SK-N-SH (cell line): ENCODE results near the gene TGFBI. TPM values are rescaled to one million over a fixed set of nuclear protein-coding genes. Genes with fewer than 3 reads are reported as not detected.

Source experiments
- CTCF ChIA-PET: fragments of 300-600, 350-600 bp; formaldehyde crosslinking; extraction: SDS; loops from one replicate; lab custom pipeline; 2021; lab: Yijun Ruan, JAX
- POLR2A ChIA-PET: fragments of 350-600 bp; sonication (Branson Sonifier 250); formaldehyde crosslinking; extraction: SDS; loops from one replicate; lab custom pipeline; 2020; ENCODE audit warnings: antibody characterized with exemption, inconsistent platforms; lab: Yijun Ruan, JAX
- DNase-seq: peaks from one replicate; pipeline ENCODE4 v3.0.0; 2012
- H2AFZ ChIP-seq: fragments of 200-600 bp; sonication (generic); 2 replicates; pipeline ENCODE4 v1.8.1; 2016; ENCODE audit warnings: antibody characterized with exemption, mild to moderate bottlenecking, low read depth
- H3F3A ChIP-seq: fragments of 200-600 bp; sonication (generic); replicated peaks from 2 replicates; pipeline ENCODE3; 2016; ENCODE audit warnings: antibody characterized with exemption, mild to moderate bottlenecking; ENCODE audit not compliant: insufficient read depth
- H3K27ac ChIP-seq, 2 experiments: fragments of 200-500 bp in 1 of 2; fragments of 200-600 bp in 1 of 2; sonication (Bioruptor generic) in 1 of 2; sonication (generic), shearing (Covaris generic) in 1 of 2; 2 replicates each; pipeline versions ENCODE4 v1.5.1 to v1.6.1; 2014 to 2016; ENCODE audit warnings: low read depth in 2 of 2, inconsistent platforms in 1 of 2, low read length in 1 of 2, mild to moderate bottlenecking in 1 of 2, mixed read lengths in 1 of 2
- H3K27me3 ChIP-seq: fragments of 200-600 bp; sonication (generic), shearing (Covaris generic); 2 replicates; pipeline ENCODE4 v1.6.1; 2016; ENCODE audit warnings: mixed run types; ENCODE audit not compliant: insufficient read depth
- H3K36me3 ChIP-seq, 2 experiments: fragments of 200-500 bp in 1 of 2; fragments of 200-600 bp in 1 of 2; sonication (Bioruptor generic) in 1 of 2; sonication (generic) in 1 of 2; replicated peaks in 1 of 2; 2 replicates each; pipeline versions ENCODE3 to v1.5.1; 2014 to 2016; ENCODE audit warnings: low read length in 1 of 2, mild to moderate bottlenecking in 1 of 2; ENCODE audit not compliant: insufficient read depth in 2 of 2, control insufficient read depth in 1 of 2
- H3K4me1 ChIP-seq, 2 experiments: fragments of 200-500 bp in 1 of 2; fragments of 200-600 bp in 1 of 2; sonication (Bioruptor generic) in 1 of 2; sonication (generic), shearing (Covaris generic) in 1 of 2; 2 replicates each; pipeline versions ENCODE4 v1.5.1 to v1.6.1; 2014 to 2016; ENCODE audit warnings: low read depth in 1 of 2, low read length in 1 of 2, mixed run types in 1 of 2; ENCODE audit not compliant: insufficient read depth in 2 of 2, control insufficient read depth in 1 of 2
- H3K4me2 ChIP-seq: fragments of 200-600 bp; sonication (generic), shearing (Covaris generic); 2 replicates; pipeline ENCODE4 v1.6.1; 2017; ENCODE audit warnings: mixed run types
- H3K4me3 ChIP-seq, 2 experiments: fragments of 200-500 bp in 1 of 2; fragments of 200-600 bp in 1 of 2; sonication (Bioruptor generic) in 1 of 2; sonication (generic), shearing (Covaris generic) in 1 of 2; 2 replicates each; pipeline versions ENCODE4 v1.5.1 to v1.8.1; 2014 to 2016; ENCODE audit warnings: low read depth in 2 of 2, inconsistent platforms in 1 of 2, low read length in 1 of 2, mild to moderate bottlenecking in 1 of 2, mixed read lengths in 1 of 2, moderate library complexity in 1 of 2
- H3K79me2 ChIP-seq: fragments of 200-600 bp; sonication (generic); 2 replicates; pipeline ENCODE4 v1.8.1; 2017; ENCODE audit warnings: mild to moderate bottlenecking; ENCODE audit not compliant: insufficient read depth
- H3K9ac ChIP-seq: fragments of 200-600 bp; sonication (generic); 2 replicates; pipeline ENCODE4 v1.6.1; 2017; ENCODE audit warnings: mixed run types
- H3K9me2 ChIP-seq: fragments of 200-600 bp; sonication (generic); 2 replicates; pipeline ENCODE4 v1.6.1; 2017; ENCODE audit warnings: mixed run types
- H3K9me3 ChIP-seq: fragments of 200-600 bp; sonication (generic); 2 replicates; pipeline ENCODE4 v1.6.1; 2017; ENCODE audit warnings: mixed run types, mild to moderate bottlenecking, moderate library complexity
- H4K20me1 ChIP-seq: fragments of 200-600 bp; sonication (generic); 2 replicates; pipeline ENCODE4 v1.6.1; 2017; ENCODE audit warnings: mild to moderate bottlenecking, mixed run types; ENCODE audit not compliant: insufficient read depth
- CHD2 ChIP-seq: fragments of 150-350 bp; IDR thresholded peaks from 2 replicates; pipeline ENCODE4 v1.6.1; 2018; ENCODE audit warnings: low read length; ENCODE audit not compliant: partially characterized antibody
- ELF1 ChIP-seq: IDR thresholded peaks from 2 replicates; pipeline ENCODE4 v1.4.0; 2012
- FOSL2 ChIP-seq: IDR thresholded peaks from 2 replicates; pipeline ENCODE4 v1.4.0; 2012; ENCODE audit warnings: low read depth, mild to moderate bottlenecking, moderate library complexity, borderline replicate concordance
- FOXJ3 ChIP-seq: sonication (generic); formaldehyde crosslinking; IDR thresholded peaks from 2 replicates; pipeline ENCODE4 v1.5.1; 2020; ENCODE audit warnings: mild to moderate bottlenecking, missing genetic modification reagents
- FOXM1 ChIP-seq: IDR thresholded peaks from 2 replicates; pipeline ENCODE4 v1.4.0; 2012; ENCODE audit warnings: low read depth, mild to moderate bottlenecking
- GATA2 ChIP-seq: sonication (generic); formaldehyde crosslinking; IDR thresholded peaks from 2 replicates; pipeline ENCODE4 v1.5.0; 2020; ENCODE audit warnings: mild to moderate bottlenecking, missing genetic modification reagents
- MEF2A ChIP-seq: IDR thresholded peaks from 2 replicates; pipeline ENCODE4 v1.4.0; 2012; ENCODE audit warnings: low read depth, borderline replicate concordance
- NFIC ChIP-seq: IDR thresholded peaks from 2 replicates; pipeline ENCODE4 v1.4.0; 2012; ENCODE audit warnings: borderline replicate concordance
- NRF1 ChIP-seq: IDR thresholded peaks from 2 replicates; pipeline ENCODE4 v1.6.1; 2012; ENCODE audit warnings: low read depth, mild to moderate bottlenecking, low read length
- RAD21 ChIP-seq: IDR thresholded peaks from 2 replicates; pipeline ENCODE4 v1.6.1; 2012; ENCODE audit warnings: mild to moderate bottlenecking, low read length
- RCOR1 ChIP-seq: fragments of 150-350 bp; IDR thresholded peaks from 2 replicates; pipeline ENCODE4 v1.6.1; 2017; ENCODE audit warnings: antibody characterized with exemption, low read length
- TAF1 ChIP-seq: IDR thresholded peaks from 2 replicates; pipeline ENCODE4 v1.6.1; 2012; ENCODE audit warnings: low read depth, mild to moderate bottlenecking, low read length, moderate library complexity, borderline replicate concordance
- TCF12 ChIP-seq: IDR thresholded peaks from 2 replicates; pipeline ENCODE4 v1.4.0; 2012
- TEAD4 ChIP-seq: IDR thresholded peaks from 2 replicates; pipeline ENCODE4 v1.4.0; 2012; ENCODE audit warnings: mild to moderate bottlenecking, borderline replicate concordance; ENCODE audit not compliant: insufficient read depth
- YY1 ChIP-seq: IDR thresholded peaks from 2 replicates; pipeline ENCODE4 v1.4.0; 2012; ENCODE audit warnings: low read depth, mild to moderate bottlenecking
- WGBS: methylation state at CpG from one replicate; pipeline ENCODE4 v1.1.6; 2017; ENCODE audit warnings: low lambda C conversion rate; 5-methylcytosine and 5-hydroxymethylcytosine counted together
- polyA plus RNA-seq, 3 experiments: library from polyadenylated mRNA; depleted of rRNA; stranded (reverse); fragments of >200 nt; gene quantifications; 2 replicates each; pipeline ENCODE4 v1.2.3, GENCODE V29; 2012
- TF ChIP-seq, protein P1 (sequence below): IDR thresholded peaks from 2 replicates; pipeline ENCODE4 v1.4.0; 2012; ENCODE audit warnings: low read depth, borderline replicate concordance
- TF ChIP-seq, protein P2 (sequence below): IDR thresholded peaks from 2 replicates; pipeline ENCODE4 v1.4.0; 2012; ENCODE audit warnings: low read depth
- TF ChIP-seq, protein P3 (sequence below): IDR thresholded peaks from 2 replicates; pipeline ENCODE4; 2012
- TF ChIP-seq, protein P4 (sequence below): fragments of 150-350 bp; IDR thresholded peaks from 2 replicates; pipeline ENCODE4 v1.6.1; 2017; ENCODE audit warnings: antibody characterized with exemption, low read length, low read depth, borderline replicate concordance

Gene TGFBI
- polyA plus RNA-seq, 1 of the 3 experiments (the other 2 are of a cell fraction): 2,678 TPM

DNA sequence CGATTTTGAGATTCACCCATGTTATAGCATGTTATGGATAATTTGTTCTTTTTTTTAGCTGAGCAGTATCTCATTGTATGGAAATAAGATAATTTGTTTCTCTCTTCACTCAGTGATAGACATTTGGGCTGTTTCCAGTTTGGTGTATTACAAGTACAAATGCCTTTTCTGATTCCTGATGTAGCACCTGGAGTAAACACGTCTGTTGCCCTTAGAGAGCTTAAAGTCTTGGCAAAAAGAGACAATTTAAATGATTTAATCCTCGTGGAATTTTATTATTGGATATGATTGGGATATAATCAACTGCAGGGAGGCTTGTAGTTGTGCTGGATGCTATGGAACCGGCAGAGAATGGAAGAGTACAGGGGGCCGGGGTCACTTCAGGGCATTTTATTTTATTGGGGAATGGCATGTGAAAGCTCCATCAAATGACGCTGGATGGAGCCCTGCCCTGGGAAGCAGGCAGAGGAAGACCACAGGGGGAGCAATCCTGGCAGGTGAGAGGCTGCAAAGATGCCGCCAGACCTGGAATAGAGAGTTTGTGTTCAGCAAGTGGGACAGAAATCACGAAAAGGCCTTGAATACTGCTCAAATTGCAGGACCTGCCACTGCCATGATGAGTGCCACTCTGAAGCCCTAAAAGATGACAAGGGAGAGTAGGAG, 31.0 kb upstream of the TGFBI start:
- H3K79me2 ChIP-seq: peaks cover 8% of the 10 kb centered on the region; the same call in 1 of the 2 replicates
- TF ChIP-seq, protein P1, sequence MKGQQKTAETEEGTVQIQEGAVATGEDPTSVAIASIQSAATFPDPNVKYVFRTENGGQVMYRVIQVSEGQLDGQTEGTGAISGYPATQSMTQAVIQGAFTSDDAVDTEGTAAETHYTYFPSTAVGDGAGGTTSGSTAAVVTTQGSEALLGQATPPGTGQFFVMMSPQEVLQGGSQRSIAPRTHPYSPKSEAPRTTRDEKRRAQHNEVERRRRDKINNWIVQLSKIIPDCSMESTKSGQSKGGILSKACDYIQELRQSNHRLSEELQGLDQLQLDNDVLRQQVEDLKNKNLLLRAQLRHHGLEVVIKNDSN: no peak
- TF ChIP-seq RCOR1: no peak
- TF ChIP-seq, protein P2, sequence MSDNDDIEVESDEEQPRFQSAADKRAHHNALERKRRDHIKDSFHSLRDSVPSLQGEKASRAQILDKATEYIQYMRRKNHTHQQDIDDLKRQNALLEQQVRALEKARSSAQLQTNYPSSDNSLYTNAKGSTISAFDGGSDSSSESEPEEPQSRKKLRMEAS: no peak
- TF ChIP-seq, protein P3, sequence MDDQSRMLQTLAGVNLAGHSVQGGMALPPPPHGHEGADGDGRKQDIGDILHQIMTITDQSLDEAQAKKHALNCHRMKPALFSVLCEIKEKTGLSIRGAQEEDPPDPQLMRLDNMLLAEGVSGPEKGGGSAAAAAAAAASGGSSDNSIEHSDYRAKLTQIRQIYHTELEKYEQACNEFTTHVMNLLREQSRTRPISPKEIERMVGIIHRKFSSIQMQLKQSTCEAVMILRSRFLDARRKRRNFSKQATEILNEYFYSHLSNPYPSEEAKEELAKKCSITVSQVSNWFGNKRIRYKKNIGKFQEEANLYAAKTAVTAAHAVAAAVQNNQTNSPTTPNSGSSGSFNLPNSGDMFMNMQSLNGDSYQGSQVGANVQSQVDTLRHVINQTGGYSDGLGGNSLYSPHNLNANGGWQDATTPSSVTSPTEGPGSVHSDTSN: no peak
- TF ChIP-seq ELF1: no peak
- no peak for TF ChIP-seq FOXJ3 (CRISPR knock-in tag)
- no peak for TF ChIP-seq FOXM1
- no peak for TF ChIP-seq CHD2
- no peak for TF ChIP-seq RAD21
- no peak for TF ChIP-seq TAF1
- TF ChIP-seq TEAD4: no peak
- no peak for TF ChIP-seq GATA2 (CRISPR knock-in tag)
- TF ChIP-seq YY1: no peak
- no peak for TF ChIP-seq FOSL2
- TF ChIP-seq MEF2A: no peak
- no peak for TF ChIP-seq TCF12
- TF ChIP-seq, all 33 proteins: peak for 0
- peaks cover 52% of the 10 kb centered on the region for H3F3A ChIP-seq
- H3K4me3 ChIP-seq: no peak overlapping the region
- H3K27me3 ChIP-seq: no peaks in the 10 kb centered on the region
- no peaks in the 10 kb centered on the region for H3K9me3 ChIP-seq
- no peaks in the 10 kb centered on the region for H3K9me2 ChIP-seq
- no peak for DNase-seq
- no peak overlapping the region for H2AFZ ChIP-seq
- WGBS: 93% methylated on average over 8 of the region's 8 CpGs
- peaks cover 36 to 62% of the 10 kb centered on the region in 2 experiments for H3K4me1 ChIP-seq
- H3K4me2 ChIP-seq: no peak overlapping the region
- no peaks in the 10 kb centered on the region for H4K20me1 ChIP-seq
- H3K36me3 ChIP-seq: no peaks in the 10 kb centered on the region
- POLR2A ChIA-PET: no interaction called here
- peak overlapping the region in 1 of 2 experiments; percentile 98; a peak in 2 of 4 replicates for H3K27ac ChIP-seq
- CTCF ChIA-PET: interaction anchor here (1.0 to 2.5 kb wide), 4 partner anchors 20 to 176 kb away, joined by 3 to 8 read pairs (median 4); no protein-coding TSS in a partner anchor
- H3K9ac ChIP-seq: no peak overlapping the region

DNA sequence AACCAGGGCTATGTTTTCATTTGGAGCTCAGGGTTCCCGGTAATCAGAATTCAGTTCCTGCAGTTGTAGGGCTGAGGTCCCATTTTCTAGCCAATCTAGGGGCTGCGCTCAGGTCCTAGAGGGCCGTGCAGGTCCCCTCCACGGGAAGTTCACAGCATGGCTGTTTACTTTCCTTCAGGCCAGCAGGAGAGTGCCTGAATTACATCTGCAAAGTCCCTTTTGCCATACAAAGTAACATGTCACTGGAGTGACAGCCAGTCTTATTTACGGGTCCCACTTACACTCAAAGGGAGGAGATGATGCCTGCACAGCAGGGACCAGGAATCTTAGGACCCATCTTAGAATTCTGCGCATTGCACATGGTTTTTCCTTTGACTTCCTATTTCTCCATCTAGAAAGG, 29.9 kb upstream of the TGFBI start:
- no peak for DNase-seq
- no peak for TF ChIP-seq YY1
- no peak for TF ChIP-seq FOXM1
- TF ChIP-seq, protein P4, sequence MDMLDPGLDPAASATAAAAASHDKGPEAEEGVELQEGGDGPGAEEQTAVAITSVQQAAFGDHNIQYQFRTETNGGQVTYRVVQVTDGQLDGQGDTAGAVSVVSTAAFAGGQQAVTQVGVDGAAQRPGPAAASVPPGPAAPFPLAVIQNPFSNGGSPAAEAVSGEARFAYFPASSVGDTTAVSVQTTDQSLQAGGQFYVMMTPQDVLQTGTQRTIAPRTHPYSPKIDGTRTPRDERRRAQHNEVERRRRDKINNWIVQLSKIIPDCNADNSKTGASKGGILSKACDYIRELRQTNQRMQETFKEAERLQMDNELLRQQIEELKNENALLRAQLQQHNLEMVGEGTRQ: no peak
- TF ChIP-seq TCF12: no peak
- TF ChIP-seq TEAD4: no peak
- TF ChIP-seq, protein P2: no peak
- no peak for TF ChIP-seq NRF1
- no peak for TF ChIP-seq CHD2
- TF ChIP-seq NFIC: no peak
- TF ChIP-seq FOXJ3 (CRISPR knock-in tag): no peak
- Histone ChIP-seq H3K79me2 (peaks cover 8% of the 10 kb centered on the region; the same call in 1 of the 2 replicates), H3K9me2 (no peaks in the 10 kb centered on the region), H3K9ac (peak overlapping the region; percentile 17; the same call in 1 of the 2 replicates), H3K9me3 (no peaks in the 10 kb centered on the region), H2AFZ (no peak overlapping the region), H3K27me3 (no peaks in the 10 kb centered on the region), H3K4me3 (no peak overlapping the region), H3K4me1 (peaks cover 25 to 52% of the 10 kb centered on the region in 2 experiments), H3K27ac (peak overlapping the region; percentile 40 to 98; a peak in 3 of 4 replicates), H3F3A (peaks cover 47% of the 10 kb centered on the region), H3K4me2 (0 out of 2 replicates have a peak overlapping the region, but pooled peaks have one; percentile 6), H3K36me3 (no peaks in the 10 kb centered on the region), H4K20me1 (no peaks in the 10 kb centered on the region)
- POLR2A ChIA-PET: no interaction called here
- 96% methylated on average over 6 of the region's 6 CpGs for whole genome bisulfite sequencing
- CTCF ChIA-PET: interaction anchor here (2.5 kb wide), 1 partner anchor 21 kb away, joined by 8 read pairs; no protein-coding TSS in a partner anchor
